ENCODE data around the gene RIT2.

GRCh38 chr18:42746794-42747193, 368.7 kb downstream of the RIT2 start:
- TF ChIP-seq CEBPB (IDR thresholded peaks at IDR 0.05) = no peak
- TF ChIP-seq USF1 (IDR thresholded peaks at IDR 0.05) = no peak
